Raji (cell line): Measurements from ENCODE around the gene GSTM2.

Source experiments
- POLR2A ChIP-seq: IDR thresholded peaks from 2 replicates; pipeline ENCODE4 v1.6.1; 2011; ENCODE audit warnings: low read depth, low read length, control low read depth; ENCODE audit not compliant: insufficient read depth

GSTM2 gene

GRCh38 chr1:109667452-109668122 is at the start of gene GSTM2:
Gene GSTM2 (plus strand): TSS chr1:109668057. CDS start chr1:109668116, 59 bp downstream.
- no peak for TF ChIP-seq POLR2A

GRCh38 chr1:109618661-109619575 is 48.9 kb upstream of the GSTM2 start:
- no peak for TF ChIP-seq POLR2A

GRCh38 chr1:109619576-109620400 is 48.1 kb upstream of the GSTM2 start, which contains the start of the genes AMPD2 and GNAT2:
Gene AMPD2 (plus strand): TSS chr1:109619837. CDS start chr1:109621176, 1,339 bp downstream.
Gene GNAT2 (minus strand): TSS chr1:109619616. CDS start chr1:109612870, 6,746 bp downstream.
- TF ChIP-seq POLR2A: peak; percentile 83

- TF ChIP-seq POLR2A: no peak
Measured at GRCh38 chr1:109620401-109620791, 47.5 kb upstream of the GSTM2 start.

GRCh38 chr1:109620841-109621286 is 47.0 kb upstream of the GSTM2 start:
- TF ChIP-seq POLR2A: peak; percentile 58

- no peak for TF ChIP-seq POLR2A
Measured at GRCh38 chr1:109621379-109622136, 46.3 kb upstream of the GSTM2 start.

GRCh38 chr1:109622137-109622892 is 45.5 kb upstream of the GSTM2 start:
- no peak for TF ChIP-seq POLR2A

- no peak for TF ChIP-seq POLR2A
Measured at GRCh38 chr1:109622895-109623294, 45.0 kb upstream of the GSTM2 start.

- TF ChIP-seq POLR2A: no peak
Measured at GRCh38 chr1:109623601-109624161, 44.2 kb upstream of the GSTM2 start.

- no peak for TF ChIP-seq POLR2A
Measured at GRCh38 chr1:109624201-109625010, 43.5 kb upstream of the GSTM2 start.

GRCh38 chr1:109625176-109625575 is 42.7 kb upstream of the GSTM2 start:
- no peak for TF ChIP-seq POLR2A

GRCh38 chr1:109625601-109626560 is 42.0 kb upstream of the GSTM2 start:
- no peak for TF ChIP-seq POLR2A
